ENCODE results near the gene FMN1. TPM values are rescaled to one million over a fixed set of nuclear protein-coding genes. Genes with fewer than 3 reads are reported as not detected.

Gene FMN1
- polyA plus RNA-seq, 1 donor from 2014 or later: 0.40 TPM

Small RNA genes within 50 kb of the gene (small RNA-seq; reads per million reads assigned to genes)
- 0 reads per million in 3 experiments for gene RF00591

Other genes starting within 250 kb of the FMN1 start
- gene RYR3, start 116.3 kb upstream of the FMN1 start, polyA plus RNA-seq: 12.6 and 14.1 TPM in 2 replicates